ENCODE data around the gene CHMP4A. TPM values are rescaled to one million over a fixed set of nuclear protein-coding genes. Genes with fewer than 3 reads are reported as not detected.
A peak's percentile ranks its signal among the peaks of the same experiment; 100 is the strongest.

Gene CHMP4A
- total RNA-seq, 2 donors from 2014 or later, result 61.5 to 66.8 TPM

- DNase-seq (ENCODE audit: low spot score), result no peak
- H3K27me3 ChIP-seq (replicated peaks; ENCODE audit: insufficient read depth), result no peaks in the 10 kb centered on the region
- no peaks in the 10 kb centered on the region for H3K9me3 ChIP-seq
- H3K36me3 ChIP-seq, result peaks cover 0 to 26% of the 10 kb centered on the region in 2 donors
- WGBS, result 85% methylated on average over 2 of the region's 2 CpGs
- H3K4me3 ChIP-seq, result no peak overlapping the region
- TF ChIP-seq POLR2AphosphoS5 (IDR thresholded peaks at IDR 0.05), result no peak
- TF ChIP-seq, protein P1, sequence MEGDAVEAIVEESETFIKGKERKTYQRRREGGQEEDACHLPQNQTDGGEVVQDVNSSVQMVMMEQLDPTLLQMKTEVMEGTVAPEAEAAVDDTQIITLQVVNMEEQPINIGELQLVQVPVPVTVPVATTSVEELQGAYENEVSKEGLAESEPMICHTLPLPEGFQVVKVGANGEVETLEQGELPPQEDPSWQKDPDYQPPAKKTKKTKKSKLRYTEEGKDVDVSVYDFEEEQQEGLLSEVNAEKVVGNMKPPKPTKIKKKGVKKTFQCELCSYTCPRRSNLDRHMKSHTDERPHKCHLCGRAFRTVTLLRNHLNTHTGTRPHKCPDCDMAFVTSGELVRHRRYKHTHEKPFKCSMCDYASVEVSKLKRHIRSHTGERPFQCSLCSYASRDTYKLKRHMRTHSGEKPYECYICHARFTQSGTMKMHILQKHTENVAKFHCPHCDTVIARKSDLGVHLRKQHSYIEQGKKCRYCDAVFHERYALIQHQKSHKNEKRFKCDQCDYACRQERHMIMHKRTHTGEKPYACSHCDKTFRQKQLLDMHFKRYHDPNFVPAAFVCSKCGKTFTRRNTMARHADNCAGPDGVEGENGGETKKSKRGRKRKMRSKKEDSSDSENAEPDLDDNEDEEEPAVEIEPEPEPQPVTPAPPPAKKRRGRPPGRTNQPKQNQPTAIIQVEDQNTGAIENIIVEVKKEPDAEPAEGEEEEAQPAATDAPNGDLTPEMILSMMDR (IDR thresholded peaks at IDR 0.05), result no peak
- no peak for TF ChIP-seq POLR2A (IDR thresholded peaks at IDR 0.05)
- intact Hi-C loops (cut with DNase I), result no loop called here
- H3K27ac ChIP-seq, result peak overlapping the region in 1 of 2 donors; percentile 70
- H3K4me1 ChIP-seq (replicated peaks), result peaks cover 4% of the 10 kb centered on the region
Measured at GRCh38 chr14:24187539-24187915, 25.8 kb downstream of the CHMP4A start.

DNA sequence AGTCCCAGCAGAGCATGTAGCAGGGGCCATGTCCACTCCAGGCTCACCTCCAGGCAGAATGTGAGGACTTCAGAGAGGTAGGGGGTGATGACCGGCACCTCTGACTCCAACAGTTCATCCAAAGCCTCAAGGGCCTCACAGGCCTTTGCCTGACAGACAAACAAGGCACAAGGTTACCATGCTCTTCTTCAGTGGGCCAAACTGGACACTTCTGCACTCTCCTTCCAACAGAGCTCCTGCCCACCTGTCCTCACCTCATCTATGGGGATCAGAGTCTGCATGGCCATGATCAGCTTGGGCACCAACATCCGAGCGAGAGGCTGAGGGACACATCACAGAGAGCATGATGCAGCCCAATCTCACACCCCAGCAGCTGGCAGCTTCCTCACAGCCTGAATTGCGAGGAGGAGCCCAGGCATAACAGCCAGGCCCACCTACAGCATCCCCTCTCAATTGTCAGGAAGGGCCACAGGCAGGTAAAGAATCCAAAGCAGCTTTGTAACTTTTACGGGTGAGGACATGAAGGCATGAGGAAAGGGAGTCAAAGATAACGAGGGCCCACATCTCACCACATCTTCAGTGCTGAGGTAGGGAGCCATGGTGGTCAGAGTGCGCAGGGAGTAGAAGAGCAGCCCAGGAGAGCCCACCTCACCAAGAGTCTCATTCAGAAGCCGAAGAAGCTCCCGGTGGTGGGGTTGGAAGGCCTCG is 26.3 kb downstream of the CHMP4A start:
- H3K27ac ChIP-seq, result no peak overlapping the region
- TF ChIP-seq, protein P1 (IDR thresholded peaks at IDR 0.05), result no peak
- TF ChIP-seq POLR2AphosphoS5 (IDR thresholded peaks at IDR 0.05) (no peak), POLR2A (IDR thresholded peaks at IDR 0.05) (no peak)
- peaks cover 0 to 26% of the 10 kb centered on the region in 2 donors for H3K36me3 ChIP-seq
- no peaks in the 10 kb centered on the region for H3K27me3 ChIP-seq (replicated peaks; ENCODE audit: insufficient read depth)
- DNase-seq (ENCODE audit: low spot score), result no peak
- H3K9me3 ChIP-seq, result no peaks in the 10 kb centered on the region
- H3K4me3 ChIP-seq, result no peak overlapping the region
- intact Hi-C loops (cut with DNase I), result no loop called here
- WGBS, result 93% methylated on average over 10 of the region's 10 CpGs
- H3K4me1 ChIP-seq (replicated peaks), result peaks cover 4% of the 10 kb centered on the region

GRCh38 chr14:24185741-24186140 is 27.5 kb downstream of the CHMP4A start:
- intact Hi-C loops (cut with DNase I), result no loop called here
- WGBS, result 89% methylated on average over 11 of the region's 11 CpGs
- H3K27me3 ChIP-seq (replicated peaks; ENCODE audit: insufficient read depth), result no peaks in the 10 kb centered on the region
- no peak overlapping the region for H3K27ac ChIP-seq
- H3K9me3 ChIP-seq, result no peaks in the 10 kb centered on the region
- H3K4me1 ChIP-seq (replicated peaks), result peaks cover 4% of the 10 kb centered on the region
- H3K36me3 ChIP-seq, result peaks cover 0 to 26% of the 10 kb centered on the region in 2 donors
- TF ChIP-seq POLR2AphosphoS5 (IDR thresholded peaks at IDR 0.05), result no peak
- TF ChIP-seq POLR2A (IDR thresholded peaks at IDR 0.05), result no peak
- TF ChIP-seq, protein P1 (IDR thresholded peaks at IDR 0.05), result no peak
- no peak for DNase-seq (ENCODE audit: low spot score)
- H3K4me3 ChIP-seq, result no peak overlapping the region

GRCh38 chr14:24185026-24185425 is 28.3 kb downstream of the CHMP4A start:
- H3K9me3 ChIP-seq, result no peaks in the 10 kb centered on the region
- WGBS, result 97% methylated on average over 7 of the region's 7 CpGs
- H3K27me3 ChIP-seq (replicated peaks; ENCODE audit: insufficient read depth), result no peaks in the 10 kb centered on the region
- no peak overlapping the region for H3K4me3 ChIP-seq
- DNase-seq (ENCODE audit: low spot score), result no peak
- H3K4me1 ChIP-seq (replicated peaks), result peaks cover 4% of the 10 kb centered on the region
- H3K27ac ChIP-seq, result no peak overlapping the region
- intact Hi-C loops (cut with DNase I), result no loop called here
- no peak for TF ChIP-seq POLR2AphosphoS5 (IDR thresholded peaks at IDR 0.05)
- TF ChIP-seq POLR2A (IDR thresholded peaks at IDR 0.05), result no peak
- TF ChIP-seq, protein P1 (IDR thresholded peaks at IDR 0.05), result no peak
- H3K36me3 ChIP-seq, result peaks cover 0 to 26% of the 10 kb centered on the region in 2 donors

Measured in prostate gland (tissue), 2 donors.